Retinal pigment epithelial cell (primary cell): ENCODE results near the gene CLSTN2.

Experiments
- DNase-seq: peaks from one replicate; pipeline ENCODE4 v3.0.0-alpha.2; 2010; ENCODE audit warnings: low read depth
- H3K4me3 ChIP-seq: 2 replicates; pipeline ENCODE4 v1.5.1; 2011; ENCODE audit warnings: mild to moderate bottlenecking, low read length, control low read depth, moderate library complexity
- TF ChIP-seq, protein P1 (sequence below): conservative IDR thresholded peaks from 2 replicates; pipeline ENCODE4 v1.5.1; 2011; ENCODE audit warnings: low read depth, low read length, control low read depth, inconsistent platforms

The CLSTN2 gene

DNA sequence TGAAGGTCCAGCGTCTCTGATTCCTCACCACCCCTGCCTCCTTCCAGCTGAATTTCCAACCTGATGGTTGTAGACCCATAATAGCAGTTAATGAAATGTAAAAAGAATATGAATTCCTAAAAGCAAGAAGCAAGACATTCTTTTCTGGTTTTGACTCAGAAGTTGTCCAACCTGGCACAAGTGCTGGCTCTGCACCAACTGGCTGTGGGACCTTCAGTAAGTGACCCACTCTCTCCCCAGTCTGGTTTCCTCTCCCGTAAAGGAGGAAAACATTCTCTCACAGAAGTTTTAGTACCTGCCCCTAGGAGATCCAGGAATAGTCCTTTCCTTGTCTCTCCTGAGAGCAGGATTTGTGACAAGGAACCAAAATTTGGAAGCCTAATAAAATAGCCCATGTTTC is 506.0 kb downstream of the CLSTN2 start:
- TF ChIP-seq, protein P1, sequence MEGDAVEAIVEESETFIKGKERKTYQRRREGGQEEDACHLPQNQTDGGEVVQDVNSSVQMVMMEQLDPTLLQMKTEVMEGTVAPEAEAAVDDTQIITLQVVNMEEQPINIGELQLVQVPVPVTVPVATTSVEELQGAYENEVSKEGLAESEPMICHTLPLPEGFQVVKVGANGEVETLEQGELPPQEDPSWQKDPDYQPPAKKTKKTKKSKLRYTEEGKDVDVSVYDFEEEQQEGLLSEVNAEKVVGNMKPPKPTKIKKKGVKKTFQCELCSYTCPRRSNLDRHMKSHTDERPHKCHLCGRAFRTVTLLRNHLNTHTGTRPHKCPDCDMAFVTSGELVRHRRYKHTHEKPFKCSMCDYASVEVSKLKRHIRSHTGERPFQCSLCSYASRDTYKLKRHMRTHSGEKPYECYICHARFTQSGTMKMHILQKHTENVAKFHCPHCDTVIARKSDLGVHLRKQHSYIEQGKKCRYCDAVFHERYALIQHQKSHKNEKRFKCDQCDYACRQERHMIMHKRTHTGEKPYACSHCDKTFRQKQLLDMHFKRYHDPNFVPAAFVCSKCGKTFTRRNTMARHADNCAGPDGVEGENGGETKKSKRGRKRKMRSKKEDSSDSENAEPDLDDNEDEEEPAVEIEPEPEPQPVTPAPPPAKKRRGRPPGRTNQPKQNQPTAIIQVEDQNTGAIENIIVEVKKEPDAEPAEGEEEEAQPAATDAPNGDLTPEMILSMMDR = no peak
- peak; percentile 80 for DNase-seq
- H3K4me3 ChIP-seq = no peak overlapping the region

DNA sequence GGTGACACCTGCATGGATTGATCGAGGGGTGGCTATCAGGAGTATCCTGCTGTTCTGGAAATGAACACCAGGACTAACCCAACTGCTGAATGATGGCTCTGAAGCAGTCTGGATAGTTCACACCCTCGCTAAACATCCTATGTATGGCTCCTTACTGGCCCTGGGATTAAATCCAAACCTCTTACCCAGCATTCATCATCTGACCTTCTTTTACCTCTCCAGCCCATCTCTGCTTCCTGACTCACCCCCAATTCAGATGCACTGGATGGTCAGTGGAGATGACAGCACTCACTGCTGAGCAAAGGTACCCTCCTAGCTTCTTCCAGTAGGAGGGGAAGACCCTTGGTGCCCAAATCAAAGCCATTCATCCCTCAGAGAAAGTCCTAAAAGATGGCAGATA is 507.6 kb downstream of the CLSTN2 start:
- TF ChIP-seq, protein P1 = no peak
- no peak overlapping the region for H3K4me3 ChIP-seq
- DNase-seq = no peak

DNA sequence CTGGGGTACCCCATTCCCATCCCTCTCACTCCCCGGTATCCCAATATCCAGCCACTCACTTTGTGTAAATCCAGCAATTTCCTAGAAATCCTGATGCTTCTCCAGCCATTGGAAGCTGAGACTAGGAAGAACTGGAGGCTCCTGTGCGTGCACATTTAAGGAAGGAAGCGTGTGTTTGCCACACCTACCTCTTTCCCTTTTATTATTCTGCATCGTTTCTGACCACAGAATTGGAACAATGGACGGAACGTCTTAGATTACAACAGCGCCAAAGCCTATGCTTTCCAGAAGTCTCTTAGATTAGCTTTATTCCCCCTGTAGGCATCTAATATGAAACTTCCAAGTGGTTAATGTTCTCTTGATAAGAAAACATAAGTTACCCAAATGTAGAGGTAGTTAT is 508.1 kb downstream of the CLSTN2 start:
- no peak for DNase-seq
- TF ChIP-seq, protein P1 = no peak

DNA sequence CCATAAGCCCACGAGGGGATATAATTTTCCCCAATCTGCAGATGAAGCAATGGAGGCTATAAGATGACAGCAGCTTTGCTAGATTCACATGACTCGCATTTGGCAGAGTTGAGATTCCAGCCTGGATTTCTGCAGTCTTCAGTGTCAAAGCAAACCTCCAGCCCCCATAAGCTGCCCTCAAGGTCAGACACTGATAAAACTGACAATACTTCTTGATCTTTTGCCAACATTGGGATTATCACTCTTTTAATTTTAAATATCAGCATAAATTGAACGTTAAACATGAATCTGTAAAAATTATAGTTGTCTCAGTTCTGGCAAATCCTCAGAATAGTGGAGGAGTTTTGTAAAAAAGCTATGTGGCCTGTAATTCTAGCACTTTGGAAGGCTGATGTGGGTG is 508.8 kb downstream of the CLSTN2 start:
- no peak for DNase-seq
- TF ChIP-seq, protein P1 = no peak
- H3K4me3 ChIP-seq = no peak overlapping the region

More for the DNA sequence above, 508.1 kb downstream of the CLSTN2 start:
- no peak overlapping the region for H3K4me3 ChIP-seq

DNA sequence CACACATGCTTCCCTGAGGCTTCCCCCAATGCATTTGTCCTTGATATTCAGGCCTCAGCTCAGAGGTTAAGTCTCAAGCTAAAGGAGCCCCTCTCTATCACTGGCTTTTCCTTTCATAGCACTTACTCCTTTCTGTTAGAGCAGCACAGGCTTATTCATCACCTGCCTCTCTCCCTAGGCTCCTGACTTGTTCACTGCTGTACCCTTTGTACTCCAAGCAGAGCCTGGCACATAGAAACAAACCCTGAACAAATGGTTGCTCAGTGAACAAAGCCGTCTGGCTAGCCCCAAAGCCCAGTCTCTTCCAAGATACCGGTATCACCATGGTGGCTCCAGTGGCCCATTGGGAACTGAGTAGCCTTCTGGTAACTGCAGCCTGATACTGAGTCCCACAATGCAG is 511.7 kb downstream of the CLSTN2 start:
- no peak for DNase-seq
- TF ChIP-seq, protein P1 = no peak
- no peak overlapping the region for H3K4me3 ChIP-seq

DNA sequence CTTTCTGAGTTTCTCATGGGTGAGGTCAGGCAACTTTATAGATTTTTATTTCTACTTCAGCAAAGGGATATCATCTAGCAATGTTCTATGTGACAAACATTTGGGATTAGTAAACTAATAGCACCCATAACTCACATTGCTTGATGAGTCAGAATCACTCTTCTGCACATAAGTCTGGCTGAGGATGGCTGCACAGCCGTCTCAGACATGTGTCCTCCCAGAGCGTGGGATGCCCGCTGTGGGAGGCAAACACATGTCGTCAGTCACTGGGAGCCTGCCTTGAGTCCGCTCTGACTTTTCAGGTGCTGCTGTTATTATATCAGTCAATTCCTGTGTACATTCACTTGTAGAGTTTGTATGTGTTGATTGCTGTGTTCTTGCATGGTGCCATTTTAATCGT is 512.2 kb downstream of the CLSTN2 start:
- TF ChIP-seq, protein P1 = no peak
- H3K4me3 ChIP-seq = no peak overlapping the region
- peak; percentile 41 for DNase-seq

DNA sequence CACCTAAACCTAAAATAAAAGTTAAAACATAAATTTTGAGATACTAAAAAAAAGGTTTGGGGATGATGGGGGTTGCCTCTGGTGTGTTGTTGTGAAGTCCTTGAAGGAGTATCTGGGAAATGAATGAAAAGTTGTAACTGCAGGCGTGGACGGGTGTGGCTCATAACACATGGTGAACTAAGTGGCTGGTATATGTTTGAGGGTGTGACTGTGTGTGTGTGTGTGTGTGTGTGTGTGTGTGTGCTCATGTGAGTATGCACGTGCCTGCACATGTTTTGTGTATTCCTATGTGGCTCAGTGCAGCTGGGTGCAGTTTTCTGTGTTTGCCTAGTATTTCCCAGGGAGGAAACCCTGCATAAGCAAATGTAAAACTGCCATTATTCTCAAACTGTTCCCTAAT is 513.0 kb downstream of the CLSTN2 start:
- TF ChIP-seq, protein P1 = no peak
- DNase-seq = no peak
- H3K4me3 ChIP-seq = no peak overlapping the region
